ENCODE data around the gene TTC33.
"Not testable (repeated sequence)": the region's sequence is repeated elsewhere in the genome, so short reads cannot be mapped to it uniquely, and the experiment has no call there.

The TTC33 gene

DNA sequence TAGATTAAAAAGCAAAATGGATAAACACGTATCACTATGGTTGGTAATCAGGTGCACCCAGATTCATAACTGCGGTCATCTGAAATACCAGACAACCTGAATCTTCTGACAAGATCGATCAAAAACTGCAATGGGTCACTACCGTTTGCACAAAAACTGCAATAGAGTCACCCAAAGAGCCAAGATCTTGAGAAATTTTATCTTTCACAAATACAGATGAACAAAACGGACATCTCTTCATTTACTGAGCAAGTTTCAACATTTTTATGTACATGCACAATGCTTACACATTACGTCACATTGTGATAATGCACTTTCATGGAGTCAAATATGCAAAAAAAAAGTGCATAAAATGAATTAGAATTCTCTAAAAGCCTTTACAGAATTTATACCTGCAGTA lies 23.8 kb upstream of the TTC33 start:
- DNase-seq, result no peak

DNA sequence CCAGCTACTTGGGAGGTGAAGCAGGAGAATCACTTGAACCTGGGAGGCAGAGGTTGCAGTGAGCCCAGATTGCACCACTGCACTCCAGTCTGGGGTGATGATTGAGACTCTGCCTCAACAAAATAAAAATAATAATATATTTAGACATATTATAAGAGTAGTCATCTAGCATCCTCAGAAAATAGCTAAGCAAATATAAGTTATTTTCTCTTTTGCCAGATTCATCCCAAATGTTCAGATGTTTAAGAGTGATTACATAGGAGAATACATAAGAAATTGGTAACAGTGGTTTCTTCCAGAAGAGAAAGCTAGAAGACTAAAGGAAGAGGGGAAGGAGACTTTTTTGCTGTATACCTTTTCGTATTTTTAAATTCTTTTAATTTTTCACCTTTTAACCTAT lies 22.4 kb upstream of the TTC33 start:
- no peak for DNase-seq

DNA sequence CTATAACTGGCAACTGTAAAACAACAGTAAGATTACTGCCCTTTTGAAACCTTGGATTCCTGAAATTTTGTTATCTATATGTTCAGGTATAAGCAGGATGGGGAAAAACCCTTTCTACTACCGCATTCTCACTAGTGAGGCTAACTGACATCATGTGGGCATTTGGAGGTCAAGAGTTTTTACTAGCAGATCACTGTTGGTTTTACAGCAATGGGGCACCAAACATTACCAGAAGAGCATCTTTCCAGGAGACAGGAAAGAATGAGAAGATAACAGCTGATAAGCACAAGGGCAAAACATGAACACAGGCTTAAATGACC lies 20.9 kb upstream of the TTC33 start:
- DNase-seq, result no peak

DNA sequence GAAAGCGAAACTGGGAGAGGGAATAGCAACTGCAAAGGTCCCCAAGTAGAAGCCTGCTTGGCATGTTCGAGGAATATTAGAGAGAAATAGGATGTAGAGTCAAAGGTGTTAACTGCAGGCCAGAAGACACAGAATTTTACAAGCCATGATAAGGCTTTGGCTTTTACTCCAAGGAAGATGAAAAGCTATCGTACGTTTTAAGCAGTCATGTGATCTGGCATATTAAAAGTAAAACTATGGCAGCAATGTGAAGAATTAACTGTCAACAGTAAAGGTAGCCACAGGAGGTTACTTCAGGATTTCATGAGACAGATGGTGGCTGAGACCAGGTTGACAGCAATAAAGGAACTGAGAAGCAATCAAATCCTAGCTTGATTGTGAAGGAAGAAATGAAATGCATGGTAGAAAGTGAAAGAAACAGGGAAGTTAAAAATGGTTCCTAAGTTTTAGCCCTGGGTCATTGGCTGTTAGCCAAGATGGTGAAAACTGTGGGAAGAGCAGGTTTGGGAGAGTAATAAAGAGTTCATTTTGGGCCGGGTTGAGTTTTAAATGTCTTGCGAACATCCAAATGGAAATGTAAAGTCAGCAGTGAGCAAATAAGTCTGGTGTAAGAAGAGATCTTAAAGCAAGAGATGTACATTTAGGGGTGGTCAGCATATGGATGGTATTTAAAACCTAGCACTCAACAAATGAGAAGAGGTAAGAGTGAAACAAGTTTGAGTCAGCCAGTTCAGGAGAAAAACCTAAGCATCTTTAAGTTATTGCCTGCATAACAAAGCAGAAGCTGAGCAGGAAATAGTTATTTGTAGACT lies 20.3 kb upstream of the TTC33 start:
- DNase-seq, result no peak

DNA sequence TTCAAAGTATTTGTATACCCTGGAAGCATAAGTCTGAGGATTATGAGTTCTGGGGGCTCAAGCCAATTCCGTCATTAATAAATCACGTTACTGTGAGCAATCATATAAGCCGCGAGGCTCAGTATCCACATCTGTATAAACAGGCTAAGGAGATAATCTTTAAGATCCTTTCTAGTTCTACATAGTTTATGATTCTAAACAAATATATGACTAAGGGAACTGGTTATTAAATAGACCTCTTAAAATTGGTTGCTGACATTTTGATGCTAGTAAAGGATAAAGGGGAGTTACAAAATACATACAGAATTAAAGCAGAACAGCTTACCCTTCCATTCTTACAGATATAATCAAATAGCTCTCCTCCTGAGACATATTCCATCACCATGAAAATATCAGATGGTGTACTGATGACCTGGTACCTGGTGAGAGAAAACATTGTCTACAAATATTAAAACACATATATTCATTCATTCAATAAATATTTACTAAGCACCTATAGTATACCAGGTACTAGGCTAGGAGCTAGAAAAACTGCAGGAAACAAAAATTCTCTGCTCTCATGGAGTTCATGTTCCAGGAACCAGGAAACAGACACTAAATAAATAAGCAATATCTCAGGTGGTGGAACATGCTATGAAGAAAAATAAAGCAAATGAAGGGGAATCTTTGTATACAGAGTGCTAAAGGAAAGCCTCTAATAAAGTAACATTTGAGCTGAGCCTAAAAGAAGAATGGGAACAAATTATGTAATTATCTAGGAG lies 19.5 kb upstream of the TTC33 start:
- no peak for DNase-seq

DNA sequence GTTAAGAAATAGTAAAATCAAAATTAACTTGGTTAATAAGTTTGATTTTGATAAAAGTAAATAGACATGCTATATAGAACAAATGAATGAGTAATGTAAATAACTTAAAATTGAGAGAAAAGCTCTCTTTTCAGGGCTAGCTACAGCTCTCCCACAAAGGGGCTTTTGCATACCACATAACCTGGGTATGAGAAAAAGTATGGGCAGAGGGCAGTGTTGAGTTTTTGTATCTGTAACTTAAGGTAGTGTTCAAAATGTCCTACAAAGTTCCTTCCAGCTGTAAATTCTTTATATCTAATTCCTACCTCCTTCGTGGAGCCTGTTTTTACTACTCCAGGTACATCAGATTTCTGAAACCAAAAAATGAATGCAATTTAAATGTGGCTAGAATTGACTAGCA lies 18.9 kb upstream of the TTC33 start:
- DNase-seq, result no peak

DNA sequence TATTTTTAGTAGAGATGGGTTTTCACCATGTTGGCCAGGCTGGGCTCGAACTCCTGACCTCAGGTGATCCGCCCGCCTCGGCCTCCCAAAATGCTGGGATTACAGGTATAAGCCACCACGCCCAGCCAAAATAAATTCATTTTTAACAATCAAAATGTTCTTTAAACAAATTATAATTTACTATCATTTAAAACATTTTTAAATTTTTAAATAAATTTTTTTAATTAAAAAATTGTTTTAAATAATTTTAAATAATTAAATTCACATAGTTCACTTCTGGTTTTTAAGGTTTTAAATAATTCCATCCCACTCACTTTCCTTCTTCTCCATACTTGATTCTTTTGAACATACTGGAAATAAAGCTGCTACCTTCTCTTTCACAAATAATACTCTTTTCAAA lies 15.0 kb upstream of the TTC33 start:
- no peak for DNase-seq

DNA sequence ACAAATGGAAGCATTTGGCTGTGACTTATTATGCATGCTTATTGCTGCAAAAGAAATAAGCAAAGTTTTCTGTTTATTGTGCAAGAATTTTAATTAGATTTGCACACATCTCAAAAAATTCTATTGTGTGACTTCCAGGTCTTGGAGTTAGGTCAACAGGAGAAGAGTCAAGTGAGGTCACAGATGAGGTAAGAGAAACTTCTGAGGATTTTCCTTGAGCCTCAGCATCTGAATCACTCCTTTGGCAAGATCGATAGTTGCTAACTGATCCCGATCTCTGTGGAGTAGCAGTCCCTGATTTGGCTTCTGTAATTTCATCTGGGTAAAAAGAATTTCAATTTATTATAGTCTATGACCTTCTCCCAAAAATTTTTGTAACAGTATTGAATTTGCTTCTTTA lies 6.9 kb upstream of the TTC33 start:
- no peak for DNase-seq

DNA sequence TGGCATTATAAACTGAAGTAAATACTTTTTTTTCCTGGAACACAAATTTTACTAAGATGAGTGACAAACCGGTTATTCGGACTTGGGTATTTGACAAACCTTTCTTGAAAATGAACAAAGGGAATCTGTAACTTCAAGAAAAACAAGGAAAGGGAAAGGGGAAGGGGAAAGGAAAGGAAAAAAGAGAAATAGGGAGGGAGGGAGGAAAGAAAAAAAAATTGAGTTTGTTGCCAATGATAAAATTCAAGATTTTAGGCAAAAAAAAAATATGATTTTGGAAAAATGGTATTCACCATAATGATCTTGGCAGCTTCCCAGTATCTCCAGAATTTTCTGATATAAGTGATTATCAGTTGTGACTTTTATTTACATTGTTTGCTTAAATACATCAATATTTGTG lies 1.6 kb upstream of the TTC33 start:
- DNase-seq, result no peak

DNA sequence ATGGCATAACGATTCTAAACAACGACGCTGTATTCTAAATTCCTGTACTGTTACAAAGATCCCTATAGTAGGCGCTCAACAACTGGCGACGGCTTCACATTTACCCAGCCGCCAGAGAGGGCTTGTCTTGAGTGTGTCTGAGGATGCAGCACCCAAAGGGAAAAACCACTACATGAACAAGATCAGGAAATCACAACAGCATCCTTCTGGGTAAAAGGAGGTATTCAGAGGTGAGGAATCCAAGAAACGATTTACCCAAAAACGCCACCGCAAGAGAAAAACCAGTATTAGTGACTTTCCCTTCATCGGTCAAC lies 711 bp downstream of the TTC33 start:
- peak; percentile 26 for DNase-seq

DNA sequence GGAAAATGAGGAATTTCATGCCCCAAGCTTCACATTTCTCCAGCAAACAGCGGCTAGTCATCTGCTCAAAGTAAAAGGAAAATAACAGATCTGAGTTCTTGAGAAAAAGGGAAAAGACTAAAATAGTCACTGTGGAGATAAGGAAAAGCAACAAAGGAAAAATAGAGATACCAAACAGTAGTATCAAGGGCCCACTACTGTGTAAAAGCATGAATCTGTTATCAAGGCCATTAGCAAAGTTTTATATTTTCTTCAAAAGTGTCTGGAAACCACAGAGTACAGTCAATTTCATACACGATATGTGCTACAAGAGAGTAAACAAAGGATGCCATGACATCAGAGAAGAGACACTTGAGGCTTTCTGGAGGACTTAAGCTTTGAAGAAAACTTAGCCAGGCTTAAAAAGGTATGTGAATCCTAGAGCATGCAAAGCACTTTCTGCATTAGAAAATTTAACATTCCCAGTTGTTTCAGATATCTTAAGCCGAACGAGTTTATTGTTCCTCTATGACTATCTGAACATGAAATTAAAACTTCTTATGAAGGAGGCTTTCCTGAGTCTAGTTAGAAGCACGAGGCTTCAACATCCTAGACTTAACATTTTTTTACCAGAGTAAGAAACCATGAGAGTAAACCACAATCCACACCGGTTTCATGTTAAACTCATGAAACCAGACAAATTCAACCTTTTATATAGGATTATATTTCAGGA lies 1.2 kb downstream of the TTC33 start:
- no peak for DNase-seq

DNA sequence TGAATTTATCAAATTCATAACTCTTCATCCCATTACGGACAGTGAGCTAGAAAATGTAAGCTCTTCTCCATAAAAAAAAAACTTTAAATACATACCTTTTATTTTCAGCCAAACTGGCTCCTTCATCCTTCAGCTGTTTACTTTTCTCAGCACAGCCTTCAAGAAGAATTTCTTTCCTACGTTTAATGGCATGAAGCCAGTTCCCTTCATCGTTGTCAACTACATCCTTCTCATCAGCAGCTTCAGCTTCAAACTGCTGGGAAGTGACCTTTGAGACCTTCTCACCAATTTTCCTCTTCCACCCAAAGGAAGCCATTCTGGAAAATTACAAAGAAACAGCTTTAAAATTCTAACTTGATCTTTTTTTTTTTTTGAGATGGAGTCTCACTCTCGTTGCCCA lies 9.1 kb downstream of the TTC33 start:
- no peak for DNase-seq

DNA sequence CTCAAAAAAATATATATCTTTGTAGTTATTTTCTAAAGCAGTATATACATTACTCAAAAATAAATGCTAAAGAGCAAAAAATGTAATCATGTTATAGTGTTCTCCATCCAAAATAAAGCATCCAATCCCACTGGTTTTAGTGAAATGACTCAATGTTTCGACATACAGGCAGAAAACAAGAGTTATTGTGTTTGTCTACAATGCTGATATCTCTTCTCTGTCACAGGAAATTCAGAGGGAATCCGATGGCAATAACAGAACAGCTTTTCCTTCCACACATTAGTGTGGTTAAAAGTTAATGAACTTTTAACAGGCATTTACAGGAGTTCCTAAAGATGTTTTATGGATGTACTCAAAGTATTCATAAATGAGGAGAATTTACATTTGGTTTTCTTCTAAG lies 12.0 kb downstream of the TTC33 start:
- no peak for DNase-seq

DNA sequence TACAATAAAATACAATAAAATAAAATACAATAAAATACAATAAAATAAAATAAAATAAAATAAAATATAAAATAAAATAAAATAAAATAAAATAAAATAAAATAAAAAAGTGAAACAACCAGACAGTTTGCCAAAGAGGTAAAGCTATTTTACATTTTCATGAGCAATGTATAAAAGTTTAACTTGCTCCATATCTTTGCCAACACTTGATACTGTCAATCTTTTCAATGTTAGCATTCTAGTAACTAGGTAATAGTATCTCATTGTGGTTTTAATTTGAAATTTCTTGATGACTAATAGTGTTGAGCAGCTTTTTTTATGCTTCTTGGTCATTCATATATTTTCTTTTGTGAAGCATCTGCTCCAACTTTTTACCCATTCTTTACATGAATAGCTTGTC lies 17.3 kb downstream of the TTC33 start:
- DNase-seq, result no peak

DNA sequence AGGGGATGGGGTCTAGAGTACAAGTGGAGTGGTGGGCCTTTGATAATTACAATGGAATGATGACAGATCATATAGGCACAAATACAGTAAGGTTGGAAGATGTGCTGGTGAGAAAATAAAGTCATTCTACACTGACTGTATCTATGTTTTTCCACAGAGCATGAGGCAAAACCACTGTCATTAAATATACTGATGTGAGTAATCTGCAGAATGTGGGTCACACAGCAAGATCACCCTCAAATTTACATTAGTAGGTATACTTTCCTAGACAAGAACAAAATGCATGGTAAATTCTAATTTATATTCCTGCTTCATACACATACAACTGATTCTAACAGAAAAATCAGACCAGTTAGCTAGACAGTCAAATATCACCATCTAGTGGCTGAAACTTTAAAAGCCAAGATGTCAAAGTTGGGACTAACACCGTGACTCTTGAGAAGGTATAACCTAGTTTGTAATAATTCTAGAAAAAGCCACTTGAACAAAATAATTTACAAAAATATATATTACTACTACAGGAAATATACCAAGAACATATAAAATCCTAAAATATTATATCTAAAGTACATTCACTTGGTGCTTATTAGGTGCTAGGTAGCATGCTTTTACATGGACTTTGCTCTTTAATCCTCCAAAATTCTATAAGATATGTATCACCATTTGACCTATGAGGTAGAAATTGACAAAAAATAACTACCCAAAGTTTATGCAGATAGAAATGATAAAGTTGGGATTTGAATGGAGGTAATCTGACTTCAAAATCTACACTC lies 19.5 kb downstream of the TTC33 start:
- DNase-seq, result peak; percentile 7

DNA sequence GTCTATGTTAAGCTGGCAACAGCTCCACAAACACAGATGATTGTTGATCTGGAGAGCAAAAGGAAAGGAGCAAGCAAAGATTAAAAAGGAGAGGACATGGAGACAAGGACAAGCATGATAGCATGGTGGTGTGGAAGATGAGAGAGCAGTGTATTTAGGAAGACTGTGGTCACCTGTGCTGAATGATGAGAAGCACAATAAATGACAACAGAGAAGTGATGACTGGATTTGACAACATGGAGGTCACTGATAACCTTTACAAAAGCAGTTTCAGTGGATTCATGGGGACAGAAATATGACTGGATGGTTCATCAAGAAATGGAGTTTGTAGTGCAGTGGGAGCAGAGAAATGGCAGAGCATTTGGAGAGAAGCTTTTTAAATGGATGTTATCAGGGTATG lies 20.2 kb downstream of the TTC33 start:
- DNase-seq, result no peak

DNA sequence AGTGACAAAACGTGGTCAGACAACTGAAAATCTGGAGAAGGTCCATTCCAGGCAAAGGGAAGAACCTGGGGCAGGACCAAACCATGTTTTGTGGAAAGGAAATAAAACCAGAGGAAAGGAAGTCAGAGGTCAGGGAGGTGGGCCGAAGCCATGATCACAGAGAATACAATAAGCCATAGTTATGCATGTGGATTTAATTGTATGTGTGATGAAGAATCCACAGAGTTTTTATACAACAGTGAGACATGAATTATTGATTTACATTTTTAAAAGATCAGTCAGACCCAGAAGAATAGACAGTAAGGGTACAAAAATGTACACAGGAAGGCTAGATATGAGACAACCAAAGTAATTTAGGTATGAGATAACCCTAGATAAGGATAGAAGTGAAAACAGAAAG lies 20.8 kb downstream of the TTC33 start:
- DNase-seq, result no peak

DNA sequence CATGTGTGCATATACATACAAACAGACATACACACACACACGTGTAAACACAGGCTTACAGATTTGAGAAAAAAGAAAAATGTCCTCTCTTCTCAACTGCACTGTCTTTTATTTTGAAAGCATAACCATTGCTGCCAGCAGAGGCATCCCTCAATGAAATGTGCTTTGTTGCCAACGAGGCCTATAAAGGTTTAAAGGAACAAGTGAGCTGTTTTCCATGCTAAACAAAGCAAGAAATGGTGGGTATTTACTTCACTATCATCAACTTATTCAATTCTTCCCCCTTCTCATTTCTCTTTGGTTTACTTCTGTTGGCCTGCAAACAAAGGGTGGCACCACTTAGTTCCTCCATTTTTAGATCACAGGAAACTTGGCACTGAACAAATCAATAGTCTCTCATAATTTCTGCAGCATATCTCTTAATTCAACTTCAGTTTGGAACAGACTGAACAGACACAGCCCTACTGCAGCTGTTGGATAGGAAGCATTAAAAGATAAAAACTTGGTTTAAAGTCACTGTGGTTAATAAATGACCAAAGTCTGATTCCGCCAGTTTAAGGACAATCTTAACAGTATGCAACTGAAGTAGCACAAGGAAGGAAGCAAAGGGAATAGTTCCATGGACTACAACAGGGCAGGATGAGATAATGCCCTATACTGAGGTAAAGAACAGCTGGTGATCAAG lies 21.7 kb downstream of the TTC33 start:
- DNase-seq, result no peak

DNA sequence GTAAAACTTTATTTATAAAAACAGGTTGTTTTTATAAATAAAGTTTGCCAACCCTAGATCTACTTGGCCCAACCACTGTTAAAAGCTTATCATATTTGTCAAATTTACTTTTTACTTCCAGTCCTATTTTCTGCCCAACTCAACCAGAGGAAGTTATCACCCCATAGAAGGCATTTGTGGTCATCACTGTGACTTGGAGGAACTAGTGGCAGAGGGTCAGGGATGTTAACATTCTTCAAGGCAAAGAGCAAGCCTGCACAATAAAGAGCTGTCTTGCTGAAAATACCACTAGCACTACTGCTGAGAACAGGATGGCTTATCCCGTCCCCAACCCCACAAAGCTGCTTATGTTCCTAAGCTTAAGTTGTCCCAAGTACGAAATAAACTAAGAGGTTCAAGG lies 22.3 kb downstream of the TTC33 start:
- DNase-seq, result no peak

DNA sequence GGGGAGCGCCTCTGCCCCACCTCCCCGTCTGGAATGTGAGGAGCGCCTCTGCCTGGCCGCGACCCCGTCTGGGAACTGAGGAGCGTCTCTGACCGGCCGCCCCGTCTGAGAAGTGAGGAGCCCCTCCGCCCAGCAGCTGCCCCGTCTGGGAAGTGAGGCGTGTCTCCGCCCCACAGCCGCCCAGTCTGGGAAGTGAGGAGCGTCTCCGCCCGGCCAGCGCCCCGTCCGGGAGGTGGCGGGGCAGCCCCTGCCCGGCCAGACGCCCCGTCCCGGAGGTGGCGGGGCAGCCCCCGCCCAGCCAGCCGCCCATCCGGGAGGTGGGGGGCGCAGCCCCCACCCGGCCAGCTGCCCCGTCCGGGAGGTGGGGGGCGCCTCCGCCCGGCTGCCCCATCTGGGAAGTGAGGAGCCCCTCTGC lies 33.3 kb downstream of the TTC33 start:
- DNase-seq, result not testable (repeated sequence)

DNA sequence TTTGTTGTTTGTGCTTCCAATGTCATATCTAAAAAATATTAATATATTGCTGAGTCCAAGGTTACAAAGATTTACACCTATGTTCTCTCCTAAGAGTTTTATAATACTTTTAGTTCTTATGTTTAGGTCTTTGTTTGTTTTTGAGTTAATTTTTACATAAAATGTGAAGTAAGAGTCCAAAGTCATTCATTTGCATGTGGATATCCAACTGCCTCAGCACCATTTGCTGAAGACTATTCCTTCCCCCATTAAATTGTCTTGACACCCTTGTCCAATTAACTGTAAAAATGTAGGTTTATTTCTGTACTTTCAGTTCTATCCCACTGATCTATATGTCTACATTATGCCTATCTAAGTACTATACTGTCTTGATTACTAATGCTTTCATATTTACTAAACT lies 35.7 kb downstream of the TTC33 start:
- DNase-seq, result no peak

DNA sequence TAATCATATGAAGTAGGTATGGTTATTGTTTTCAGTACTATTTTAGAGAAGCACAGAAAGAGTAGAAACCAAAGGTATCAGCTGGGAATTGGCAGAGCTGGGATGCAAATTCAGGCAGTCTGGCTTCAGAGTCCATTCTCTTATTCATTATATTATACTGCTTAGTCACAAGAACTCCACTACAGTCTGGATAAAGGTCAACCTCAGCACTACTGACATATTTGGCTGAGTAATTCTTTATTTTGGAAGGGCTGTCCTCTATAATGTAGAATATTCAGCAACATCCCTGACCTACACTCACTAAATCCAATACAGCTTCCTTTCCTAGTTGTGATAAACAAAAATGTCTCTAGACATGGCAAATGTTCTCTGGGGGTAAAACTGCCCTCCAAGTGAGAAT lies 38.5 kb downstream of the TTC33 start:
- DNase-seq, result no peak

DNA sequence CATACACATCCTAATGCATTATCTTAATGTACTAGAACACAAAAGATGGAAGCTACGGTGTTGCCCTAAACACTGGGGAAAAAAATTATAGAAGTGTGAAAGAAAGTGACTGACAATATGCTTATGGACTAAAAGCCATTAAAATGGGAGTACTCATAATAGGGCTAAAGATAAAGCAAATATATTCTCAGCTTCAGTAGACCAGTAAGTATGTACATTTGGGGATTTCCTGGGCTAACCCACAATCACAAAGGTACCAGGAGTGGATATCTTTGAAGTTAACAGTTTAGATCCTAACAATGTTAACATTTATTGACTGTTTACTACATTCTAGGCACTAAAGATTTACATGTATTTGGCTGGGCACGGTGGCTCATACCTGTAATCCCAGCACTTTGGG lies 39.2 kb downstream of the TTC33 start:
- DNase-seq, result no peak

Measured in NCI-H1417 treated with DMSO at 0.1 percent for 48 hours (cell line).